LNCAP (cell line): ENCODE results near the gene ADGRB3.

ENCODE experiments used
- TF ChIP-seq, protein P1 (sequence below): fragments of 450-650 bp; IDR thresholded peaks from 2 replicates; pipeline ENCODE4 v1.5.1; 2017; ENCODE audit warnings: mild to moderate bottlenecking

Gene ADGRB3

DNA sequence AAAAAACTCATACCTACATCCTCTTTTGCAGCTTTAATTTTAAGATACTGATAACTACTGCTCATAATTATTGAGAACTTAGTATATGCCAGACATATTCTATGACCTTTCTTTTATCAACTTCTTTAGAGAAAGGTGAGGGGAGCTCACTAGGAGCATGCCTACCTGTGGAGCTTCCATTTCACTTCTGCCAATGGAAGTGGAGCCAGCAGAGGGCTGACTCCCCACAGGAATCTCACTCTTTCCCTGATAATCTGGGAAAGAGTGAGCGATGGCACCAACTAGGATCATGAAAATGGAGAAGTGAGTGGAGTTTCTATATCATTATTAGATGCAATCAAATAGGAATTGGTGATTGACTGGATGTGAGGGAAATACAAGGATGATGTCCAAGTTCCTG lies 676.8 kb downstream of the ADGRB3 start:
- TF ChIP-seq, protein P1, sequence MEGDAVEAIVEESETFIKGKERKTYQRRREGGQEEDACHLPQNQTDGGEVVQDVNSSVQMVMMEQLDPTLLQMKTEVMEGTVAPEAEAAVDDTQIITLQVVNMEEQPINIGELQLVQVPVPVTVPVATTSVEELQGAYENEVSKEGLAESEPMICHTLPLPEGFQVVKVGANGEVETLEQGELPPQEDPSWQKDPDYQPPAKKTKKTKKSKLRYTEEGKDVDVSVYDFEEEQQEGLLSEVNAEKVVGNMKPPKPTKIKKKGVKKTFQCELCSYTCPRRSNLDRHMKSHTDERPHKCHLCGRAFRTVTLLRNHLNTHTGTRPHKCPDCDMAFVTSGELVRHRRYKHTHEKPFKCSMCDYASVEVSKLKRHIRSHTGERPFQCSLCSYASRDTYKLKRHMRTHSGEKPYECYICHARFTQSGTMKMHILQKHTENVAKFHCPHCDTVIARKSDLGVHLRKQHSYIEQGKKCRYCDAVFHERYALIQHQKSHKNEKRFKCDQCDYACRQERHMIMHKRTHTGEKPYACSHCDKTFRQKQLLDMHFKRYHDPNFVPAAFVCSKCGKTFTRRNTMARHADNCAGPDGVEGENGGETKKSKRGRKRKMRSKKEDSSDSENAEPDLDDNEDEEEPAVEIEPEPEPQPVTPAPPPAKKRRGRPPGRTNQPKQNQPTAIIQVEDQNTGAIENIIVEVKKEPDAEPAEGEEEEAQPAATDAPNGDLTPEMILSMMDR: no peak

DNA sequence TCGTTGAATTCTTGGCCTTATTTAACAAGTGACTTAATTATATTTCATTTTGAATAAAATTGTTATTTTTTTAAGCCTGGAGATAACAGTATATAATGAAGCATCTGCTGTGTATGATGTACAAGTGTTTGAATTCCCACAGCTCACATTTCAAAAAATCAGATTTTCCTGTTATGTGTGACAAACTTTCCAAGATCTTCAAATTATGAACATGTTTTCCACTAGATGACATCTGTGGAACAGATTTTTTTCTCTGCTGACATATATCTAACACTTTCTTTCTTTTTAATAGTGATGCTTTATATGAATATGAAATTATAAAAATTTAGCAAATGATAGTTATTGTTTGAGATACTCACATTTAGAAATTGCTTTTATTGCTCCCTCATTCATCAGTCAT lies 678.9 kb downstream of the ADGRB3 start:
- TF ChIP-seq, protein P1: no peak

DNA sequence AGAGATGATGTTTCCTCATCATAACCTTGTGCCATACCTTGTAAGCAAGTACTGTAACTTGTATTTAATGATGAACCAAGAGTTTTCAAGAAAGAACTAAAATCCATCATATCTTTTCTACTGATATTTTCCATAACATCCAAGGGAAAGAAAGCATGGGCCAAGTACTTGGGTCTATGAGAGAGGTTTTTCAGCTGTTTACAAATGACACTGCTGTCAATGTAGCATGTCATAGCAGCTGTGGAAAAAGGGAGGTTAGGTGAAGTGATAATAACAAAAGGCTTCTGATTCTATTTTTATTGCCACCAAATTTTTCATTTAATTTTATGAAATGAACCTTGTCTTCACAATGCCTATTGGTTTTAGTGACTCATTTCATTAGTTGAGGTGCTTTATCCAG lies 679.4 kb downstream of the ADGRB3 start:
- TF ChIP-seq, protein P1: no peak

DNA sequence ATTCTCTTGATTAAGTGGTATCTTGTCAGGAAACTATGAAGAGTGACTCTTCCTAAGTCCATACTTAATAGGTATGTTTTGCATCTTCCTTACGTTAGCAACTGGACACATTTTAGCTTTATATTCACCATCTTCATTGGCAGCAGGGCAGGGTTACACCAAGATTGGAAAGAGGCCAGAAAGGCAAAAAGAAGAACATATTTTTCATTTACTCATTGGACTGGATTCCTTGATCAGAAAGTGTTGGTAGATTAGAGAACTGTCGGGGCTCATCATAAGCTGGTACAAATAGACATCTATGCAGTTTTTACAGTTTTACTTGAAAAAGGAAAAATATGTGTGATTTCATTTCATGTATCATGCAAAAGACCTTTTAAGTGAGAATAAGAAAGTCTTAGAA lies 696.8 kb downstream of the ADGRB3 start:
- TF ChIP-seq, protein P1: no peak

DNA sequence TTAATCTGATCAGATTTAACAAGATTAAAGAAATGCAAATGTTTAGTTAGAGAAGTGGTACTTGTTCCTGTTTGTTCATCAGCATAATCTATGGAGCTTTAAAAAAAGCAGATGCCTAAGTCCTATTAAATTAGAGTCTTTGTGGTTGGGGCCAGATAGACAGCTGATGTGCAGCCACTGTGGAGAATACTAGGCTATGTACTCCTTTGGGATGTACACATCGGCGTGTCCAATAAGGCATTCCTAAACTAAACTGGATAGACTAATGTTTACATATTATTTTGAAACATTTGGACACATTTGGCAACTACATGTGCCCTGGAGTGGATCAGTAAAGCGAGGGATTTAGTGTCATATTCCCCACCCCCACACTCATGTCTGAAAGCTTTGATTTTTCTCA lies 702.2 kb downstream of the ADGRB3 start:
- TF ChIP-seq, protein P1: no peak

DNA sequence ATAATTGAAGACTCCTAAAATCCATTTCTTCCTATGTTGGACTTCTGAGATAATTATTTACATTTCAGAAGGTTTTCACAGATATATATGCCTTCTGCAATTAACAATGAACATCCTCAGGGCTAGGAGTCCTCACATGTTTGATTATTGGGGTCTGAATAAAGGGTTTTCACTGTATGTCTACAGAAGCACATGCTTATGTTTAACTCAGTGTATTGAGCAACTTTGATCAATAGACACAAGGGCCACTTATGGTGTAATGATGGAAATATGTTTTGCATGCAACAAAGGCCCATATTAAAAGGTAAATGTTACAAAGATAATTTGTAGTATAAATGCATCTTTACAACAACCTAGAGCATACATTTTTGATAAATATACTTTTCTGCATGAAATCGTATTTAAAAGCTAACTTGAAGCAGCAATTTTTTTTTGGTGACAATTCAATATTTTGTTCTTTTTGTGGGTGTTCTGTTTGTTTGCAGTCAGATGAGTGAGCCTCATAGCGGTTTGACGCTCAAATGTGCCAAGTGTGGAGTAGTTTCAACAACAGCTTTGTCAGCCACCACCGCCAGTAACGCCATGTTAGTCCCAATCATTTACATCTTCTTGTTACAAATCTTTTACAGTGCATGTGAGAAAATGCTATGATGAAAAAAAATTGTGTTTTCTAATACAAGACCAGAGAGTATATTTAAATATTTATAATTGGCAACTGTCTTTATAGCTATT lies 703.5 kb downstream of the ADGRB3 start:
- TF ChIP-seq, protein P1: no peak

DNA sequence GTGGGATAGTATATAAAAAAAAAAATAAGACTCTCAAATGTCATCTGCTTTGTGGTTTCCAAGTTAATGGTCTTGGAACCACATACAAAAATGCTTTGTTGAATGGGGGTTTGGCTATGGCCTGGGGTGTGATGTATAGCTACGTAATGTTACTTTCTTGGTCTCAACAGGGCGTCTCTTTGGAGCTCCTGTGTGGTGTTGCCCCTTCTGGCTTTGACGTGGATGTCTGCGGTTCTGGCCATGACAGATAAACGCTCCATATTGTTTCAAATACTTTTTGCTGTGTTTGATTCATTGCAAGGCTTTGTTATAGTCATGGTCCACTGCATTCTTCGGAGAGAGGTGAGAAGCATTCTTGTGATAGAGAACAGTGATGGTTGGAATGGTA lies 704.1 kb downstream of the ADGRB3 start:
- TF ChIP-seq, protein P1: no peak

DNA sequence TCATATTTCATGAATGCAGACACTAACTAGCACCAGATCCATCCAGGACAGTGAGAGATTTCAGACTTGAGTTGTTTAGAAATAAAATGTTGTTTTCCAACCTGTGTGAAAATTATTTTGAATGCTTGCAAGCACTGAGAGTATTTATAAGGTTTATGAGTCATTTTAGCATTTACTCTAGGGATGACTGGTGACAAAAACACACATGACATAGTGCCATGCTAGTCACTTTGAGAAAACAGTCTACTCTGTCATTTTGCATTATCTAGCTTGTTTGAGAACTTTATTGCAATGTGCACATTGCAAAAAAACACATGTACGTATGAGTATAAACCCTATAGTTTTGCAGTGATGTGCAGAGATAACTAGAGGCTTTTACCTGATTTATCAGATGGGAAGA lies 705.1 kb downstream of the ADGRB3 start:
- TF ChIP-seq, protein P1: no peak
